ENCODE measurements around the gene FFAR4.
A peak's percentile ranks its signal among the peaks of the same experiment; 100 is the strongest.

FFAR4 gene

DNA sequence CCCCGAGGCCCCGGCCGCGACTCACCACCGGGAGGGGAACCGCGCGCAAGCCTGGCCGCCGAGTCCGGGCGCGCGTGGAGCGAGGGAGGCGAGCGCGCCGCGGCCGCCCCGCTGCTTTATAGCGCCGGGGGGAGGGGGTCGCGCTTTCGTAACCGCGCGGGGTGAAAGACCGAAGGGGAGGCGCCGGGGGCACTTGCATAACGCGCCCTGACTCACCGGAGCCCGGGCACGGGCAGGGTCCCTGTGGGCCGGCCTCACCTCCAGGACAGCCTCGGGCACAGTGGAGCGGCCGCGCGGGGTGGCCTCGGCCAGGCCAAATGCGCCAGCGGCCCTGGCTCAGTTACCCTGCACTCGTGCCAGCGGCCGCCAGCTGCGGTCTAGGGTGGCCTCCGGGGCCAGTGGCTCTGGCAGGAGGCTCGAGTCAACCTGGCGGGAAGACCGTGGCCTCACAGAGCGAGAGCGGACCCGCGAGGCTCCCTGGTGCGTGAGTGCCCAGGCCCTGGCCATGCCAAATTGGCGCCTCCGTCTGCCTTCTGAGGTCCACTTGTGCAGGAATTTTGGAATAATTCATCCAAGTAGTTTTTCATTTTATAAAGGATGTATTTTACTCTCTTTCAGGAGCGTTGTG, 34.8 kb downstream of the FFAR4 start, which contains the start of gene RBP4:
TSS of gene RBP4 (minus strand) at position 90 of the 628 bp plus-strand sequence. CDS start 207 bp downstream, outside the sequence.
- DNase-seq: peak; percentile 40

DNA sequence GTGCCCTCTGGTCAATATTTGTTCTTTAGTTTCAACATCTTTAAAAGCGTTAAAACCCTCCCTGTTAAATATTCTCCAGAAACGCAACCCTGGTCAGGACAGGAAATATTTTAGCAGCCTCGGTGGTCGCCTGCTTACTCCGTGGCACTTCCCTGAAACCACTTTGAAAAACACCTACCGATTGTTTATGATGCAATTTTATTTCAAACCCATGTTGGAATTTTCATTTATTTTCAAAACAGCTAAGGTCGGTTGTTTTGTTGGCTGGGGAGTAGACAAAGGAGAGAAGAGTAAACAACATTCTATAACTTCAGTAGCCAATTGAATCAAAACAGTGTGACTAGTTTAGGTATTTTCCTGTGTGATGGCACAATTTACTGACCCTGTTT, 35.3 kb downstream of the FFAR4 start:
- DNase-seq: no peak

DNA sequence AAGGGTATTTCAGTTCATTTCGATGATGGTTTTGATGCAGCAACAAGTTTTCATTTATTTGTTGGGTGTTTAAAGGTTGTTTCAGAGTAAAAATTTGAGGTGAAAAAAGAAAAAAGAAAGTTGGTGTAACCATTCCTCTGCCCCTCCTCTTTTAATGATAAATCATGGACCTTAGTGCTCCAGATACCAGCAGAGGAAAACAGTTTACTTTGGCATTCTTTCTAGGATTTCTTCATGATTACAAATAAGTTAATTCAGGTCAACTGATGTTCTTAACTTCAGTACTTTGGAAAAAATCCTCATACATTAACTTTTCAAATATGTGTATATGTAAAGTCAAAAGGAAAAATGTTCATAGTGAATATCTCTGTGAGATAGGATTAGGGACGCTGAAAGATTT, 36.6 kb downstream of the FFAR4 start:
- DNase-seq: no peak

DNA sequence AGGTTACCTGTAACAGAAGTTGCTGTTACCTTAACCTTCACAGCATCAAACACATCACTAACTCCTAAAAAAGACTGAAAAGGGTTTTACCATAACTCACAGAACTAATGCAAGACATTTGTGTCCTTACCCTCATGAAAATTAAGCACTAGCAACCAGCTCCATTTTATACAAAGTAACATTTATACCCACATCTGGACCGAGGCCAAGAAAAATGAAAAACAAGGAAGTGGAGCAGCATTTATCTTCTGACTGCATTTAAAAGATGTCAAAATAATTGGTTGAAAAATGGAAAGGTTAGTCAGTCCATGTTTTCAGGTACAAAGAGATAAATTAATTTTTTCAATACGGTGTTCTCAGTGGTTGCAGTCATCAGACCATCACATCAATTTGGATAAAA, 37.7 kb downstream of the FFAR4 start:
- DNase-seq: no peak

DNA sequence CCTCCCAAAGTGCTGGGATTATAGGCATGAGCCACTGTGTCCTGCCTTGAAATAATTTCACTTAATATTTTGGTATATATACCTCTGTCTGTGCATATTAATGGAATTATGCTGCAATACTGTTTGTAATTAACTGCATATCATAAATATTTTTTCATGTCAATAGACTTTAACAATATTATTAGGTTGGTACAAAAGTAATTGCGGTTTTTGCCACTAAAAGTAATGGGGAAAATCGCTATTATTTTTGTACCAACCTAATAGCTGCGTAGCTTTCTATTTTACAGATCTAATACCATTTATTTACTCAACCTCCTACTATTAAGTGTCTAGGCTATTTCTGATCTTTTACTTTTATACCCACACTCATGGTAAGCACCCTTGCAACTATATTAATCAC, 42.0 kb downstream of the FFAR4 start:
- DNase-seq: no peak

DNA sequence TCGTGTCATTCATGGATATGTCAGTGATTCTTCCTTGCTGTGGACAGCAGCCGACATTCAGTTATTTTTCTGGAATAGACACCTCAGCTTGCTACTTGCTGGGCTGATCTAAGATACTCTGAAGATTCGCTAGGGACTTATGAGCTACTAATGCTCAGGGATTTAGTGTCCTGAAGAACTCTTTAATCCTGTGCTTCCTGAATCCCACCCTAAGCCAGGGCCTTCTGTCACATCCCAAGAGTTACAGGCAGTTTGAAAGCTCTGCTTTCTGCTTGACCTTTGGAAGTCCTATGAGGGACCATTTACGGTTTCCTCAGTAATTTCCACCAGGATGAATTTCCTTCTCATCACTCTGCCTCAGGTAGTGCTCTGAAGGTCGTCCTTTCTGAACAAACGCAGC, 45.8 kb downstream of the FFAR4 start, which contains the start of gene PDE6C:
TSS of gene PDE6C (plus strand) at position 227 of the 400 bp plus-strand sequence. CDS start 189 bp downstream, outside the sequence.
- no peak for DNase-seq

DNA sequence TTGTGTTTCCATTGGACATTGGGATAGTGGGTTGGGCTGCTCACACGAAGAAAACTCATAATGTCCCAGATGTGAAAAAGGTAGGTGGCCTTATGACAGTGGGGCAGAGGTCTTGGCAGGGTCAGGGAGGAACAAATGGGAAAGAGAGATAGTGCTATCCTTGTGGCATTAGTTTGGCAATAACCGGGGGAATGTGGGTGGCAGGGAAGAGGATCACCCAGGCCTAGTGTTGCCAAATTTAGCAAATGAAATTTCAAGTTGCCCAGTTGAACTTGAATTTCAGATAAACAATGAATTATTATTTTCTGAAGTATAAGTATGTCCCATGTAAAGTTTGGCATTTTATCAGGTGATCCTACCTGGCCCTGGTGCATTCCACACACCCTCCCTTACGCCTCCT, 46.7 kb downstream of the FFAR4 start:
- no peak for DNase-seq

DNA sequence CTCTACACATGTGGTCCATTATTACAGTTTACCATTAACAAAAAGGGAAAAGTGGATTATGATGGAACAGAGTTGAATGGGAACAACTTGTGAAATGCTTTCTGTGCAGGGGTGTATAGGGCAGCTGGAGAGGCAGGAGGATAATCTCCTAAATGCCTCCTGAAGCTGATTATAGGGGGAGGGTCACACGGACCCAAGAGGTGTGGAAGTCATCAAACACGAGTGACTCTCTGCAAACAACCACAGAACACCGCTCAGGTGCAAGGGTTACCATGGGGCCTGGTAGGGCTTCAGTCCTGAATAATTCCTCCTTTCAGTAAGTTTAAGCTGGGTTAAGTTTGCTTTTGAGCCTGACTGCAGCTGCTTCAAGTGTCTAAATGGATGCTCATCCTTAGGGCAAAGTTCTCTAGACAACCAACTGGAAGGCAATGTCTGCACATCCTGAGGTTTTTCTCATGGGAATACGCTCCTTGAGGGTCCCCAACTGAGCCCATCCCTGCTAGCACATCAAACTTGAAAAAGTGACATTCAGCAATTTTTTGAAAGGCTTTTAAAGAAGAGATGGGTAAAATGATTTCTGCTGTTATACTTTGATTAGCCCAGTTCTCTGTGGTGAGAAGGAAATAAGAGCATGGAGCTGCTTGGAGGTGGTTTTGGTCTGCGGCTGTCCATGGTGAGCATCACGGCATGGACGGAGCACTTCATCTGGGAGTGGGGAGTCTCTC, 47.8 kb downstream of the FFAR4 start:
- DNase-seq: no peak

DNA sequence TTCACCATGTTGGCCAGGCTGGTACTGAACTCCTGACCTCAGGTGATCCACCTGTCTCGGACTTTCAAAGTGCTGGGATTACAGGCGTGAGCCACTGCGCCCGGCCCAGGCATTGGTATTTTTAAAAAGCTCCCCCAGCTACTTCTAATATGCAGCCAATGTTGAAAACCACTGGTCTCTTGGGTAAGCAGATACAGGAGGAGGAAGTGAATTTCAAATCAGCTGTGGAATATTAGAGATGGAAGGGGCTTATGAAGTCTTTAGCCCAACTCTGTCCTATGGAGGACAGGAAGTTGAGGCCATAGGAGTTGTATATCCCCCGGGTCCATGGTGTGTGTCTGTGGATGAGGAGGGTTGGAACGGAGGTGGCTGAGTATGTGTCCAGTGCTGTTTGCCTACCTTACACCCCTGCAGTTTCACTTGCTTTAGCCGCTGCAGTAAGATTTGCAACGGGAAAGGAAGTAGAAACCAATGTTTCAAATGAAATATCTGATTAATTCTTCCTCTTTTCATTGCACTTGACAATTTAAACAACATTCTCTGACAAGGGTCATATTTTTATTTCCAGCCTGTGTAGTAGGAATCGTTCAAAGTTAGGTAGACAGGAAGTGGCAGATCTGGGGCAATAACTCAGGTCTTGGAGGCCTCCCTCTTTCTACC, 49.2 kb downstream of the FFAR4 start:
- DNase-seq: no peak

DNA sequence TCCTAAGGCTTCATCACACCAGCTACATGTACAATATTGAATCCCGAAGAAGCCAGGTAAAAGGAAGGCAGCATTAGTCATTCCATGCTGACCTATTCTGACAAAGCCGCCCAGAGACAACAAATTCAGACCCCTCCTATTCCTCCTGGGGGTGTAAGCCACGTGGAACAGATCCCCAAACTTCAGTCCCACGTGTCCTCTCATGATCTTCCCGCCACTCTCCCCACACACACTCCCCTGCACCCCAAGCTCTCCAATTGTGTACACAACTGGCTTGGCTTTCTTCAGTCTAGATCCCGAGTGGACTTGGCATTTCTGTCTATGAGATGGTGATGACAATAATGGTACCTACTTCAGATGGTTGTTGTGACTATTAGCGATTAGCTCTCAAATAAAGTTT, 54.5 kb downstream of the FFAR4 start:
- DNase-seq: no peak

DNA sequence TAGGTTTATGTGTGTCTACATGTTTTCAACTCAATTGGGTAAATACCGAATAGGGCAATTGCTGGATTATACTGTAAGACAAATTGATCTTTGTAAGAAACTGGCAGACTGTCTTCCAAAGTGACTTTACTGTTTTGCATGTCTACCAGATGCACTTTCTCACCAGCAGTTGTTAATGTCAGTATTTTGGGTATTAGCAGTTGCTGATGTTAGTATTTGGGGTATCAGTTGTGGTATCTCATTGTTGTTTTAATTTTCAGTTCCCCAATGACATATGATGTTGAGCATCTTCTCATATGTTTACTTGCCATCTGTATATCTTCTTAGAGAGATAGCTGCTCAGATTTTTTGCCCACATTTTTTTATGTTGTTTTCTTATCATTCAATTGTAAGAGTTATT, 56.5 kb downstream of the FFAR4 start:
- no peak for DNase-seq

DNA sequence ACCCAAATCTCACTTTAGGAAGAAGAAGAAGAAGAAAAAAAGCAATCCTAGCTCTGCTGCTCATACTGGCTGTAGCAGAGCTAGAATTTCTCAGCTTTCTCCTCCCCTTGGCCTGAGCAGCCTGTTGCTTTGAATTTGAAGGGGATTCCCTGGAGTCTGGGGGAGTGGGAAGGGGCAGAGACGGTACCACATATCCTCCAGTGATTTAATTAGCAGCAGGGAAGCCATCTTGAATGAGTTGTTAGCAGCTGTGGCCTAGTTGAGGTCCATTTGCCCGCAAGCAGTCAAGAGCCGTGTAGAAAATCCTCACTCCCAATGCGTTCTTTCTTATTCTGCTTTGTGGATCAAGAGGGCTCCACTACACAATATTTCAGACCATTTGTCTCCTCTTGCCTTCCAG, 62.4 kb downstream of the FFAR4 start:
- no peak for DNase-seq

DNA sequence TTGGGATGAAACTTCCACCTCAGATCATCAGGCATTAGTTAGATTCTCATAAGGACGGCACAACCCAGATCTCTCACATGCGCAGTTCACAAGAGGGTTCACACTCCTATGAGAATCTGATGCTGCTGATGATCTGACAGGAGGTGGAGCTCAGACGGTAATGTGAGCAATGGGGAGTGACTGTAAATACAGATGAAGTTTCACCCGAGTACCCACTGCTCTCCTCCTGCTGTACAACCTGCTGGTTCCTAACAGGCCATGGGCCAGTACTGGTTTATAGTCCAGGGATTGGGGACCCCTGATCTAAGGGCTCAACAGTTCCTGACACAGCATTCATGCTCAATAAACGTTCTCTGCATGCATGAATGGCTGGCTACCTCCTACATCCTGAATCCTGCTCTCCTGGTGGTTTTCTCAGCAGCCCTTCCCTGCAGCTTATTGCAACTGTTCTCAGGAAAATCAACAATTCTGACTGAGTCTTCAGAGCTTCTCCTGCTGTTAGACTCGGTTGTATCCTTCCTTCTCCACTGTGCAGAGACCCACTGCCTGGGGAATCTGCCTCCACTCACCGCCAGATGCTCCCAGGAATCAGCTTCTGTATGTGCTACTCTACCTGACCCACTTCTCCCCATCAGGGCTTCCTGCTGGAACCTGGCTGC, 63.3 kb downstream of the FFAR4 start:
- DNase-seq: no peak

DNA sequence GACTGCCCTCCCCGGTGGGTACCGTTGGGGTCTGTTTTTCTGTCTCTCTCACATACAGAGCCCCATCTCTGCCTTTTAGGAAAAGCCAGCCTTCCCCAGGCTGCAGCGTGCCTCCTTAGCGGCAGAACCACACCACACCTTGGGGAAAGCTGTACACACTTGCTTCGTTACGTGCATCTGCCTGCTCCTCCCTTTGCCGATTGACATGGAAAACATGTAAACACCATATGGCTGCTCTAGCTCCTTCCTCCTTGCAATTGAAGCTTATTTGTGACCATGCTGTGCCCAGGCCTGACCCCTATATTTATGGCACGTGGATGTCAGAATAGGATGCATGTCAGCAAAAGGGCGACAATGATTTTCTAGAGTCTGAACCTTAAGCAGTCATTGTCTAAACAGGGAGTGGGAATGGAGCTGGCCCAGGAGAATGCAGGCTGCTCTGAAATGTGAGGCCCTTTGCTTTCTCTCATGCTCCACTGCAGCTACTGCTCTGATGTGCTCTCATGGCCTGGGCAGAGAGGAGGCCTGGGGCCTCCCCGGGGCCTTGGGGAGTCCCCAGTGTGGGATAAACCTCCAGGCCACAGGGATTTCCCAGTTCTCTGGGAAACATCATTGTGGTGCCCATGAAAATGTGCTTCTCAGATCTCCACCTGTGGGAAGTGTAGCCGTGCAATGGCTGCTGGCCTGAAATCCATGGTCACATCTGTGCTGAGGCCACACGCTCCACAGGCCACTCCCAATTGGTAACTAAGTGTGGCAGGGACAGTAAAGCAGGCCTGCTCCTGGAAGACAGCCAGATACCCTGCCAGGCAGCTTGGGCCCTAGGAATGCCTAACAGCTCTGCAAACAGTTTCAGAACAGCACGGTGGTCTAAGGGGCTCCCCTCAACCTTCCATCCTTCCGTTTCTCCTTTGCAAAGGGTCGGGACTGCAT, 64.4 kb downstream of the FFAR4 start:
- no peak for DNase-seq
